T-helper 1 cell treated with Interleukin-12 subunit alpha and Interleukin-12 subunit beta and Interleukin-4 antibody, amounts not matched to agents 30 μg/mL and 1 μg/mL, for 36 hours (primary cell): ENCODE results near the gene PLEKHA7.

Experiments used
- H3K27ac Mint-ChIP-seq: one replicate; pipeline ENCODE4 v1.8.0; 2021; ENCODE audit warnings: mild to moderate bottlenecking, mixed read lengths
- H3K27me3 Mint-ChIP-seq: one replicate; pipeline ENCODE4 v1.8.0; 2021; ENCODE audit warnings: low read depth, mixed read lengths
- H3K36me3 Mint-ChIP-seq: one replicate; pipeline ENCODE4 v1.8.0; 2021; ENCODE audit warnings: low read depth, mixed read lengths
- H3K4me1 Mint-ChIP-seq: one replicate; pipeline ENCODE4 v1.8.0; 2021; ENCODE audit warnings: low read depth, mixed read lengths
- H3K4me3 Mint-ChIP-seq: one replicate; pipeline ENCODE4 v1.8.0; 2021; ENCODE audit warnings: mild to moderate bottlenecking, moderate library complexity, mixed read lengths
- H3K9me3 Mint-ChIP-seq: one replicate; pipeline ENCODE4 v1.8.0; 2021; ENCODE audit warnings: mixed read lengths

The PLEKHA7 gene

GRCh38 chr11:16813126-16813525 lies 201.1 kb downstream of the PLEKHA7 start:
- no peaks in the 10 kb centered on the region for H3K27me3 Mint-ChIP-seq
- H3K36me3 Mint-ChIP-seq = no peaks in the 10 kb centered on the region
- no peaks in the 10 kb centered on the region for H3K4me1 Mint-ChIP-seq
- H3K9me3 Mint-ChIP-seq = no peaks in the 10 kb centered on the region
- no peak overlapping the region for H3K27ac Mint-ChIP-seq
- no peak overlapping the region for H3K4me3 Mint-ChIP-seq

- no peaks in the 10 kb centered on the region for H3K9me3 Mint-ChIP-seq
- no peaks in the 10 kb centered on the region for H3K4me1 Mint-ChIP-seq
- no peak overlapping the region for H3K27ac Mint-ChIP-seq
- no peaks in the 10 kb centered on the region for H3K36me3 Mint-ChIP-seq
- H3K4me3 Mint-ChIP-seq = no peak overlapping the region
- H3K27me3 Mint-ChIP-seq = no peaks in the 10 kb centered on the region
Measured at GRCh38 chr11:16812274-16812673, 201.9 kb downstream of the PLEKHA7 start.

GRCh38 chr11:16811136-16812020 lies 202.8 kb downstream of the PLEKHA7 start:
- Mint-ChIP-seq H3K4me1 (no peaks in the 10 kb centered on the region), H3K27me3 (no peaks in the 10 kb centered on the region), H3K9me3 (no peaks in the 10 kb centered on the region), H3K36me3 (no peaks in the 10 kb centered on the region), H3K27ac (no peak overlapping the region), H3K4me3 (no peak overlapping the region)

- Mint-ChIP-seq H3K4me3 (no peak overlapping the region), H3K27me3 (peaks cover 3% of the 10 kb centered on the region), H3K4me1 (no peaks in the 10 kb centered on the region), H3K9me3 (no peaks in the 10 kb centered on the region), H3K36me3 (no peaks in the 10 kb centered on the region), H3K27ac (no peak overlapping the region)
Measured at GRCh38 chr11:16809886-16810668, 204.1 kb downstream of the PLEKHA7 start.

- no peaks in the 10 kb centered on the region for H3K36me3 Mint-ChIP-seq
- no peak overlapping the region for H3K27ac Mint-ChIP-seq
Measured at GRCh38 chr11:16807306-16807705, 206.9 kb downstream of the PLEKHA7 start.

GRCh38 chr11:16806791-16807190 lies 207.4 kb downstream of the PLEKHA7 start:
- Mint-ChIP-seq H3K36me3 (no peaks in the 10 kb centered on the region), H3K9me3 (no peaks in the 10 kb centered on the region)

More at GRCh38 chr11:16807306-16807705, 206.9 kb downstream of the PLEKHA7 start:
- no peaks in the 10 kb centered on the region for H3K9me3 Mint-ChIP-seq
- H3K27me3 Mint-ChIP-seq = peaks cover 3% of the 10 kb centered on the region
- H3K4me1 Mint-ChIP-seq = no peaks in the 10 kb centered on the region
- H3K4me3 Mint-ChIP-seq = no peak overlapping the region

GRCh38 chr11:16805938-16806337 lies 208.3 kb downstream of the PLEKHA7 start:
- Mint-ChIP-seq H3K36me3 (no peaks in the 10 kb centered on the region), H3K9me3 (no peaks in the 10 kb centered on the region), H3K27me3 (peaks cover 3% of the 10 kb centered on the region), H3K4me3 (no peak overlapping the region), H3K27ac (no peak overlapping the region), H3K4me1 (no peaks in the 10 kb centered on the region)

More at GRCh38 chr11:16806791-16807190, 207.4 kb downstream of the PLEKHA7 start:
- Mint-ChIP-seq H3K4me1 (no peaks in the 10 kb centered on the region), H3K27ac (no peak overlapping the region), H3K27me3 (peaks cover 3% of the 10 kb centered on the region), H3K4me3 (no peak overlapping the region)

- Mint-ChIP-seq H3K36me3 (no peaks in the 10 kb centered on the region), H3K9me3 (no peaks in the 10 kb centered on the region), H3K4me1 (no peaks in the 10 kb centered on the region), H3K27me3 (peaks cover 3% of the 10 kb centered on the region), H3K4me3 (no peak overlapping the region), H3K27ac (no peak overlapping the region)
Measured at GRCh38 chr11:16804104-16804947, 209.9 kb downstream of the PLEKHA7 start.

- Mint-ChIP-seq H3K9me3 (no peaks in the 10 kb centered on the region), H3K4me3 (no peak overlapping the region), H3K27ac (no peak overlapping the region), H3K36me3 (no peaks in the 10 kb centered on the region), H3K4me1 (no peaks in the 10 kb centered on the region), H3K27me3 (peaks cover 3% of the 10 kb centered on the region)
Measured at GRCh38 chr11:16801288-16801980, 212.8 kb downstream of the PLEKHA7 start.

- Mint-ChIP-seq H3K9me3 (no peaks in the 10 kb centered on the region), H3K36me3 (no peaks in the 10 kb centered on the region), H3K4me3 (no peak overlapping the region), H3K27ac (no peak overlapping the region), H3K27me3 (no peaks in the 10 kb centered on the region), H3K4me1 (no peaks in the 10 kb centered on the region)
Measured at GRCh38 chr11:16800382-16800781, 213.8 kb downstream of the PLEKHA7 start.

GRCh38 chr11:16799890-16800289 lies 214.3 kb downstream of the PLEKHA7 start:
- H3K27me3 Mint-ChIP-seq = no peaks in the 10 kb centered on the region
- H3K27ac Mint-ChIP-seq = no peak overlapping the region
- H3K4me3 Mint-ChIP-seq = no peak overlapping the region
- no peaks in the 10 kb centered on the region for H3K9me3 Mint-ChIP-seq
- no peaks in the 10 kb centered on the region for H3K36me3 Mint-ChIP-seq
- peaks cover 4% of the 10 kb centered on the region for H3K4me1 Mint-ChIP-seq

- Mint-ChIP-seq H3K9me3 (no peaks in the 10 kb centered on the region), H3K4me1 (peaks cover 6% of the 10 kb centered on the region), H3K27ac (no peak overlapping the region), H3K4me3 (no peak overlapping the region), H3K36me3 (no peaks in the 10 kb centered on the region), H3K27me3 (no peaks in the 10 kb centered on the region)
Measured at GRCh38 chr11:16799221-16799620, 215.0 kb downstream of the PLEKHA7 start.

GRCh38 chr11:16797776-16798175 lies 216.4 kb downstream of the PLEKHA7 start:
- Mint-ChIP-seq H3K27me3 (no peaks in the 10 kb centered on the region), H3K9me3 (no peaks in the 10 kb centered on the region), H3K4me3 (no peak overlapping the region), H3K27ac (no peak overlapping the region), H3K4me1 (peaks cover 6% of the 10 kb centered on the region), H3K36me3 (no peaks in the 10 kb centered on the region)

- no peaks in the 10 kb centered on the region for H3K36me3 Mint-ChIP-seq
- peaks cover 9% of the 10 kb centered on the region for H3K4me1 Mint-ChIP-seq
- no peak overlapping the region for H3K4me3 Mint-ChIP-seq
- H3K9me3 Mint-ChIP-seq = no peaks in the 10 kb centered on the region
- no peaks in the 10 kb centered on the region for H3K27me3 Mint-ChIP-seq
- no peak overlapping the region for H3K27ac Mint-ChIP-seq
Measured at GRCh38 chr11:16796311-16796710, 217.9 kb downstream of the PLEKHA7 start.
